ENCODE results near the gene EEF1AKMT3. TPM values are rescaled to one million over a fixed set of nuclear protein-coding genes. Genes with fewer than 3 reads are reported as not detected.

Gene EEF1AKMT3
- polyA plus RNA-seq, 4 donors, result 0.22 to 7.1 (median 2.7) TPM

DNA sequence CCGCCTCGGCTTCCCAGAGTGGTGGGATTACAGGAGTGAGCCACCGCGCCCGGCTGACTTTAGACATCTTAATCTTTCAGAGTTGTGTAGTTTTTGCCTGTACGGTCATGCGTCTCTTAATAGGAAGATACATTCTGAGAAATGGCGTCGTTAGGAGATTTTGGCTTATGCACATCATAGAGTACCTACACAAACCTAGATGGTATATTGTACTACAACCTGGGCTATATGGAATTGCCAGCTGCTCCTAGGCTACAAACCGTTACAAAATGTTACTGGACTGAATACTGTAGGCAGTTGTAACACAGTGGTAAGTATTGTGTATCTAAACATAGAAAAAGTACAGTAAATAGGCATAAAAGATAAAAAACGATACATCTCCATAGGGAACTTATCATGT is 11.4 kb downstream of the EEF1AKMT3 start:
- peaks cover 0 to 7% (median 2%) of the 10 kb centered on the region in 3 donors for H3K4me1 ChIP-seq (ENCODE audit: control insufficient read depth in 3 of 3, insufficient read depth in 2 of 3, low read depth in 1 of 3, low read length in 2 of 3)
- no peak overlapping the region for H3K4me3 ChIP-seq (ENCODE audit: low read depth in 1 of 3, low read length in 3 of 3)
- FAIRE-seq (no peak), DNase-seq (no peak)
- 88 to 94% (median 93%) methylated on average over 11 of the region's 11 CpGs for WGBS, 3 donors
- H3K36me3 ChIP-seq (ENCODE audit: control insufficient read depth in 3 of 3, insufficient read depth in 2 of 3, low read depth in 1 of 3, low read length in 3 of 3), result peaks cover 5 to 30% (median 9%) of the 10 kb centered on the region in 3 donors
- H3K27me3 ChIP-seq (ENCODE audit: control insufficient read depth in 3 of 3, insufficient read depth in 3 of 3, low read length in 3 of 3), result no peaks in the 10 kb centered on the region
- H3K9me3 ChIP-seq (ENCODE audit: control insufficient read depth in 2 of 2, insufficient read depth in 1 of 2, low read depth in 1 of 2, low read length in 1 of 2), result no peaks in the 10 kb centered on the region
- no peak overlapping the region for H3K27ac ChIP-seq (ENCODE audit: low read depth in 1 of 3, low read length in 2 of 3)

DNA sequence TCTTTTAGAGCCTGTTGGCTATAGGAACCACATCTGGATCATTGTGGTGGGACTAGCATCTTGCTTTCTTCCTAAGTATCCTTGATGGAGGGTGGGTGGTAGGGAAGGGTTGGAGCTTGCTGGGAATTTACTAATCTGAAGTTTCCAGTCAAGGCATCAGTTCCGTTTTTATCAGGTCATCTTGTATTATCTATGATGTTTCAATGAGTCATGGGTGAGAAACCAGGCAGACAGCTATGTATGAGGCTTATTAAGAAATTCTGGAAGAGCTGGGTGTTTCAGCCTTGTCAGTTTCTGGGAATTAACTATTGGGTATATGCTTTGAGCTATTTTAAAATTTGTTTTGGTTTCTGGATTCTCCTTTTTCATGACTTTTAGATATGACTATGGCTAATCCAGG is 21.5 kb downstream of the EEF1AKMT3 start:
- FAIRE-seq (no peak), DNase-seq (no peak)
- Histone ChIP-seq H3K9me3 (ENCODE audit: control insufficient read depth in 2 of 2, insufficient read depth in 1 of 2, low read depth in 1 of 2, low read length in 1 of 2) (no peaks in the 10 kb centered on the region), H3K36me3 (ENCODE audit: control insufficient read depth in 3 of 3, insufficient read depth in 2 of 3, low read depth in 1 of 3, low read length in 3 of 3) (peaks cover 12 to 43% (median 15%) of the 10 kb centered on the region in 3 donors), H3K27me3 (ENCODE audit: control insufficient read depth in 3 of 3, insufficient read depth in 3 of 3, low read length in 3 of 3) (no peaks in the 10 kb centered on the region), H3K4me1 (ENCODE audit: control insufficient read depth in 3 of 3, insufficient read depth in 2 of 3, low read depth in 1 of 3, low read length in 2 of 3) (no peaks in the 10 kb centered on the region), H3K4me3 (ENCODE audit: low read depth in 1 of 3, low read length in 3 of 3) (no peak overlapping the region), H3K27ac (ENCODE audit: low read depth in 1 of 3, low read length in 2 of 3) (no peak overlapping the region)
- 16 to 36% (median 31%) methylated on average over 1 of the region's 1 CpG for WGBS, 3 donors

DNA sequence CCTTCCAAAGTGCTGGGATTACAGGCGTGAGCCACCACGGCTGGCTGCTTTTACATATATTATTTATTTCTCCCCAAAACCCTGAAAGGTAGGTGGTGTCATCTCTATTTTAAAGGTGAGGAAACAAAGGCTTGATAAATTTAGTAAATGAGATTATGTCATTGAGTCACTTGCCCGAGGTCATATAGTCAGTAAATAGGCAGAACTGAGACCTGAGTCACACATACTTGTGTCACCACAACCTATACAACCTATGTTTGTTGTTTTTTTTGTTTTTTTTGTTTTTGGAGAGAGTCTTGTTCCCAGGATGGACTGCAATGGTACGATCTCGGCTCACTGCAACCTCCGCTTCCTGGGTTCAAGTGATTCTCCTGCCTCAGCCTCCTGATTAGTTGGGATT is 22.9 kb downstream of the EEF1AKMT3 start:
- H3K4me1 ChIP-seq (ENCODE audit: control insufficient read depth in 3 of 3, insufficient read depth in 2 of 3, low read depth in 1 of 3, low read length in 2 of 3), result no peaks in the 10 kb centered on the region
- DNase-seq (no peak), FAIRE-seq (no peak)
- no peak overlapping the region for H3K27ac ChIP-seq (ENCODE audit: low read depth in 1 of 3, low read length in 2 of 3)
- H3K9me3 ChIP-seq (ENCODE audit: control insufficient read depth in 2 of 2, insufficient read depth in 1 of 2, low read depth in 1 of 2, low read length in 1 of 2), result no peaks in the 10 kb centered on the region
- no peaks in the 10 kb centered on the region for H3K27me3 ChIP-seq (ENCODE audit: control insufficient read depth in 3 of 3, insufficient read depth in 3 of 3, low read length in 3 of 3)
- no peak overlapping the region for H3K4me3 ChIP-seq (ENCODE audit: low read depth in 1 of 3, low read length in 3 of 3)
- peaks cover 12 to 36% (median 22%) of the 10 kb centered on the region in 3 donors for H3K36me3 ChIP-seq (ENCODE audit: control insufficient read depth in 3 of 3, insufficient read depth in 2 of 3, low read depth in 1 of 3, low read length in 3 of 3)
- WGBS, 3 donors, result 92 to 95% (median 93%) methylated on average over 6 of the region's 6 CpGs

DNA sequence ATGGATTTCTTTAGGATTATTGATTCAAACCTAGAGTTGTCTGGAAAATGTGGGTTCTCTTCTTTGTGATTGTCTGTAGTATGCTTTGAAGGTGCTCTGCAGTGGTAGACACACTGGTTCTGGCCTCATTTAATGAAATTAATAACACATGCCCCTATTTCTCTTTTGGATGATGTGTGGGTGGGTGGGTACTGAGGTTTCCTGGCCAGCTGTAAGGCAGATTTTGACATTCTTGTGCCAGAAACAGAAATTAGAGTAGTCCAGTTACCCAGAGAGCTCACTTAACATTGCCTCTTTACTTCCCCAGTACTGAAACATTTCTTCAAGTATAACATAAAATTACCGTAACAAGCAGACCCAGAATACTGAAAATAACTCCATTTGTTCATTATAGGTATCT is 24.6 kb downstream of the EEF1AKMT3 start:
- Histone ChIP-seq H3K4me1 (ENCODE audit: control insufficient read depth in 3 of 3, insufficient read depth in 2 of 3, low read depth in 1 of 3, low read length in 2 of 3) (no peaks in the 10 kb centered on the region), H3K27me3 (ENCODE audit: control insufficient read depth in 3 of 3, insufficient read depth in 3 of 3, low read length in 3 of 3) (no peaks in the 10 kb centered on the region), H3K9me3 (ENCODE audit: control insufficient read depth in 2 of 2, insufficient read depth in 1 of 2, low read depth in 1 of 2, low read length in 1 of 2) (no peaks in the 10 kb centered on the region), H3K27ac (ENCODE audit: low read depth in 1 of 3, low read length in 2 of 3) (no peak overlapping the region), H3K36me3 (ENCODE audit: control insufficient read depth in 3 of 3, insufficient read depth in 2 of 3, low read depth in 1 of 3, low read length in 3 of 3) (peaks cover 13 to 36% (median 23%) of the 10 kb centered on the region in 3 donors), H3K4me3 (ENCODE audit: low read depth in 1 of 3, low read length in 3 of 3) (no peak overlapping the region)
- no peak for DNase-seq
- no peak for FAIRE-seq
- 96 to 100% (median 97%) methylated on average over 1 of the region's 1 CpG for WGBS, 3 donors

DNA sequence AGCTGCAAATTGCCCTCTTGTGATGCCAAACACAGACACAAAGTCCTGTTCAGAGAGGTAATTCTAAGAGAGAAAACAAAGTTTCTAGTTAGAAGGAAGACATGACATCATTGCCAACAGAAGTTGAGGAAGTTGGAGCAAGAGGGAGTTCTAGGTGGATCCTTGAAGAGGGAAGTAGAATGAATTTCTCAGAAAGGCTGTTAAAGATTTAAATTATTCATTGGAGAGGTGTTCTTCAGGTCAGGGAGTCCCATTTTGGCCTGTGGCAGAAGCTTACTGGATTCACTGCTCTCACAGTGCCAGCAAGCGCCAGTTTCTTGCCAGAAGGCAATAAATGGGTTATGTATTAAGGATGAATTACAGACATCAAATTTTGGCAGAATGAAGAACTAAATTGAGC is 25.5 kb downstream of the EEF1AKMT3 start:
- Histone ChIP-seq H3K27me3 (ENCODE audit: control insufficient read depth in 3 of 3, insufficient read depth in 3 of 3, low read length in 3 of 3) (no peaks in the 10 kb centered on the region), H3K36me3 (ENCODE audit: control insufficient read depth in 3 of 3, insufficient read depth in 2 of 3, low read depth in 1 of 3, low read length in 3 of 3) (peaks cover 12 to 34% (median 24%) of the 10 kb centered on the region in 3 donors), H3K4me3 (ENCODE audit: low read depth in 1 of 3, low read length in 3 of 3) (no peak overlapping the region), H3K4me1 (ENCODE audit: control insufficient read depth in 3 of 3, insufficient read depth in 2 of 3, low read depth in 1 of 3, low read length in 2 of 3) (no peaks in the 10 kb centered on the region), H3K9me3 (ENCODE audit: control insufficient read depth in 2 of 2, insufficient read depth in 1 of 2, low read depth in 1 of 2, low read length in 1 of 2) (no peaks in the 10 kb centered on the region), H3K27ac (ENCODE audit: low read depth in 1 of 3, low read length in 2 of 3) (no peak overlapping the region)
- DNase-seq, result no peak
- FAIRE-seq, result no peak
- 86 to 100% (median 95%) methylated on average over 1 of the region's 1 CpG for WGBS, 3 donors

DNA sequence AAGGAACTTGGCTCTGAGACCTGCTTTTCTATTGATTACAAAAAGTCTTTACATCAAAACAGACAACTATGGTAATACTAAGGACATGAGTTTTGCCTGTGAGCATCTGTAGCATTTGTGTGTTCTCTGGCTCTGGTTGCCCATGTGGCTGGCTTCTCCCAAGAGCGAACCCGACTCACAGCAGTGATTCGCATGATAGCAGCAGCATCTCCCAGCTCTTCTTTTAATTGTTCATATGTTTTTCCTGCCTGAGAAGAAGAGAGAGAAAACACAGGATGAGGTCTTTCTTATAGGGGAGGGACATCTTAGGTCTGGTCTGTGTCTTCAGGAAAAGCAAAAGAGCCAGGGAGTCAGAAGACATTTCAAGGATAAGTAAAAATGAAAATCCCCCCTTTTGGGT is 28.6 kb downstream of the EEF1AKMT3 start:
- Histone ChIP-seq H3K9me3 (ENCODE audit: control insufficient read depth in 2 of 2, insufficient read depth in 1 of 2, low read depth in 1 of 2, low read length in 1 of 2) (no peaks in the 10 kb centered on the region), H3K4me3 (ENCODE audit: low read depth in 1 of 3, low read length in 3 of 3) (no peak overlapping the region), H3K36me3 (ENCODE audit: control insufficient read depth in 3 of 3, insufficient read depth in 2 of 3, low read depth in 1 of 3, low read length in 3 of 3) (peaks cover 9 to 33% (median 20%) of the 10 kb centered on the region in 3 donors), H3K27me3 (ENCODE audit: control insufficient read depth in 3 of 3, insufficient read depth in 3 of 3, low read length in 3 of 3) (no peaks in the 10 kb centered on the region), H3K27ac (ENCODE audit: low read depth in 1 of 3, low read length in 2 of 3) (no peak overlapping the region), H3K4me1 (ENCODE audit: control insufficient read depth in 3 of 3, insufficient read depth in 2 of 3, low read depth in 1 of 3, low read length in 2 of 3) (no peaks in the 10 kb centered on the region)
- WGBS, 3 donors, result 93 to 100% (median 94%) methylated on average over 3 of the region's 3 CpGs
- DNase-seq, result no peak
- FAIRE-seq, result no peak

DNA sequence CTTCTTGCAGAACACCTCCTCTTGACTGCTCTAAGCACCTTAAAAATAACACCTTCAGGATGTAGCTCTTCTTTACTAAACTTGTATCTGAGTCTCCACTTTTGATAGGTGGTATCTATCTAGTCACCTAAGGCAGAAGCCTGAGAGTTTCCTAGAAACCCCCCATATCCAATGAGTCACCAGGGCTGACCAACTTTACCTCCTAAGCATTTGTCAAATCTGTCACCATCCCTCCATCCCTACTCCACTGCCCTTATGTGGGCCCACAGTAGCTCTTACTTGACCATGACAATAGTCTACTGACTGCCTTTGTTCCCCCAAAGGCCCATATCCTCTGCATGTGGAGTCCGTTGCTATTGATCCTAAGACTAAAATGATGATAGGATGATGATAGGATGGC is 30.2 kb downstream of the EEF1AKMT3 start:
- H3K36me3 ChIP-seq (ENCODE audit: control insufficient read depth in 3 of 3, insufficient read depth in 2 of 3, low read depth in 1 of 3, low read length in 3 of 3), result peaks cover 2 to 41% (median 16%) of the 10 kb centered on the region in 3 donors
- no peak for DNase-seq
- no peak overlapping the region for H3K4me3 ChIP-seq (ENCODE audit: low read depth in 1 of 3, low read length in 3 of 3)
- 93 to 97% (median 95%) methylated on average over 1 of the region's 1 CpG for WGBS, 3 donors
- H3K27me3 ChIP-seq (ENCODE audit: control insufficient read depth in 3 of 3, insufficient read depth in 3 of 3, low read length in 3 of 3), result no peaks in the 10 kb centered on the region
- no peak for FAIRE-seq
- H3K4me1 ChIP-seq (ENCODE audit: control insufficient read depth in 3 of 3, insufficient read depth in 2 of 3, low read depth in 1 of 3, low read length in 2 of 3), result no peaks in the 10 kb centered on the region
- H3K27ac ChIP-seq (ENCODE audit: low read depth in 1 of 3, low read length in 2 of 3), result no peak overlapping the region
- no peaks in the 10 kb centered on the region for H3K9me3 ChIP-seq (ENCODE audit: control insufficient read depth in 2 of 2, insufficient read depth in 1 of 2, low read depth in 1 of 2, low read length in 1 of 2)

DNA sequence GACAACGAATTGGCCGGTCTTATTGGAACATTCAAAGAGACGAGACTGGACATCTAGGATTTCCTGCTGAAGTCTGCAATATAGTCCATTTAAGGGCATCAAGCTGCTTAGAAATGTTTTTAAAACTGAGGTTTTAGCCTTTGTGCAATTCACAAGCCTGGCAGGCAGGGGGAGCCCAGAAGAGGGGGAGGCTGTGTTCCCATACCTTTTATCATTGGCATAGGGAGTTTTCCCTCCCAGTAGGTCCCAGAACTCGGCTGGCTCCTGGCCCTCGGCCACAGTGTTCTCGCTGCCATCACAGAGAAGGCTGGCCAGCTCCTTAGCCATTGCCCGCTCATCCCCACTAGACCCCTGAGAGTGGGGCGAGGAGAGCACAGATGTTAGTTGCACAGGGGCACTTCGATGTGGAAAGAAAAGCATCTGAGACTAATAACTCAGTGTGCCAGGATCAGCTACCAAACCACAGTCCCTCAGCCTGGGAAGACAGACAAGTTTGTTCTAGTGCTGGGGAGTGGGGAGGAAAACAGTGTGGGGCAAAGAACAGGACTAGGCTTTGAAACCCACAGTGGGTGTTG is 31.0 kb downstream of the EEF1AKMT3 start:
- Histone ChIP-seq H3K36me3 (ENCODE audit: control insufficient read depth in 3 of 3, insufficient read depth in 2 of 3, low read depth in 1 of 3, low read length in 3 of 3) (peaks cover 6 to 48% (median 16%) of the 10 kb centered on the region in 3 donors), H3K9me3 (ENCODE audit: control insufficient read depth in 2 of 2, insufficient read depth in 1 of 2, low read depth in 1 of 2, low read length in 1 of 2) (no peaks in the 10 kb centered on the region), H3K4me3 (ENCODE audit: low read depth in 1 of 3, low read length in 3 of 3) (no peak overlapping the region), H3K4me1 (ENCODE audit: control insufficient read depth in 3 of 3, insufficient read depth in 2 of 3, low read depth in 1 of 3, low read length in 2 of 3) (no peaks in the 10 kb centered on the region), H3K27ac (ENCODE audit: low read depth in 1 of 3, low read length in 2 of 3) (no peak overlapping the region), H3K27me3 (ENCODE audit: control insufficient read depth in 3 of 3, insufficient read depth in 3 of 3, low read length in 3 of 3) (no peaks in the 10 kb centered on the region)
- 56 to 62% (median 57%) methylated on average over 9 of the region's 9 CpGs for WGBS, 3 donors
- DNase-seq (peak; percentile 47 to 48), FAIRE-seq (no peak)

DNA sequence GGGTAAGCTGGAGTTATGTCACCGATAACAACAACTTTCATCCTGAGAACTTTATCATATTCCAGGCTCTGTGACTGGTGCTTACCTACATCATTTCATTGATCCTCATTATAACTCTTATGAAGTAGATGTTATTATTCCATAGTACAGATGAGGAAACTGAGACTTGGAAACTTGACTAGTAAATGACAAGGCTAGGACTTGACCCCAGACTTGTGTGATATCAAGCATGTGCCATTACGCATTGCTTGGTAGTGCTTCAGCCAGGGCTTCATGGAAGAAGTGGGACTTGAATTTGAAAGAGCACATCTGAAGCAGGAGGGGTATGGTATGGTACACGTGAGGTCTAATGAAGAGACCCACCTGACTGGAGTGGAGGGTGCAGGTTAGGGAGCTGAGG is 34.3 kb downstream of the EEF1AKMT3 start:
- no peak for FAIRE-seq
- Histone ChIP-seq H3K27ac (ENCODE audit: low read depth in 1 of 3, low read length in 2 of 3) (no peak overlapping the region), H3K9me3 (ENCODE audit: control insufficient read depth in 2 of 2, insufficient read depth in 1 of 2, low read depth in 1 of 2, low read length in 1 of 2) (no peaks in the 10 kb centered on the region), H3K4me1 (ENCODE audit: control insufficient read depth in 3 of 3, insufficient read depth in 2 of 3, low read depth in 1 of 3, low read length in 2 of 3) (no peaks in the 10 kb centered on the region), H3K27me3 (ENCODE audit: control insufficient read depth in 3 of 3, insufficient read depth in 3 of 3, low read length in 3 of 3) (no peaks in the 10 kb centered on the region), H3K4me3 (ENCODE audit: low read depth in 1 of 3, low read length in 3 of 3) (no peak overlapping the region), H3K36me3 (ENCODE audit: control insufficient read depth in 3 of 3, insufficient read depth in 2 of 3, low read depth in 1 of 3, low read length in 3 of 3) (peaks cover 5 to 61% (median 6%) of the 10 kb centered on the region in 3 donors)
- no peak for DNase-seq
- WGBS, 3 donors, result 96 to 98% (median 96%) methylated on average over 3 of the region's 3 CpGs

Measured in small intestine (tissue), 7 donors.